Fibroblast of mammary gland (primary cell): Measurements from ENCODE around the gene ATF7IP2.
"Not testable (repeated sequence)": the region's sequence is repeated elsewhere in the genome, so short reads cannot be mapped to it uniquely, and the experiment has no call there.

Experiments
- DNase-seq: peaks from one replicate; pipeline ENCODE4 v3.0.0-alpha.2; 2010; ENCODE audit warnings: low read depth
- H3K4me3 ChIP-seq: 2 replicates; pipeline ENCODE4 v1.5.1; 2011; ENCODE audit warnings: low read depth, mild to moderate bottlenecking, low read length, moderate library complexity; ENCODE audit not compliant: control insufficient read depth
- CTCF ChIP-seq: conservative IDR thresholded peaks from 2 replicates; pipeline ENCODE4 v1.5.1; 2011; ENCODE audit warnings: low read depth, low read length, inconsistent platforms; ENCODE audit not compliant: control insufficient read depth, insufficient read depth

Gene ATF7IP2

GRCh38 chr16:10501016-10501607, 115.3 kb downstream of the ATF7IP2 start:
- no peak for DNase-seq

GRCh38 chr16:10502776-10503175, 116.9 kb downstream of the ATF7IP2 start:
- no peak overlapping the region for H3K4me3 ChIP-seq
- no peak for DNase-seq
- no peak for TF ChIP-seq CTCF

More at GRCh38 chr16:10501016-10501607, 115.3 kb downstream of the ATF7IP2 start:
- no peak for TF ChIP-seq CTCF
- no peak overlapping the region for H3K4me3 ChIP-seq

GRCh38 chr16:10504404-10504885, 118.6 kb downstream of the ATF7IP2 start:
- TF ChIP-seq CTCF, result no peak
- no peak for DNase-seq
- no peak overlapping the region for H3K4me3 ChIP-seq

- not testable (repeated sequence) for H3K4me3 ChIP-seq, DNase-seq
Observed at GRCh38 chr16:10505286-10505685, 119.4 kb downstream of the ATF7IP2 start.

GRCh38 chr16:10509534-10510025, 123.7 kb downstream of the ATF7IP2 start:
- TF ChIP-seq CTCF, result peak; percentile 76
- H3K4me3 ChIP-seq, result no peak overlapping the region
- DNase-seq, result peak; percentile 84

- DNase-seq, result no peak
Observed at GRCh38 chr16:10510279-10510678, 124.4 kb downstream of the ATF7IP2 start.

More at GRCh38 chr16:10510279-10510678, 124.4 kb downstream of the ATF7IP2 start:
- no peak for TF ChIP-seq CTCF
- H3K4me3 ChIP-seq, result no peak overlapping the region
